HepG2 (cell line): ENCODE measurements around the gene PDSS2. TPM values are rescaled to one million over a fixed set of nuclear protein-coding genes. Genes with fewer than 3 reads are reported as not detected.

ENCODE experiments used
- ATAC-seq: fragments of 200-7000 bp; cut with Tn5 transposase; 3 replicates; pipeline ENCODE4 v1.9.1; 2020; ENCODE audit warnings: mild to moderate bottlenecking, moderate library complexity
- BruUV-seq: library from RNA; stranded (reverse); fragments of 400-500 nt; replicated peaks from 2 replicates; lab custom pipeline; 2021; lab: Mats Ljungman, UMichigan
- CTCF ChIA-PET: fragments of 300-600 bp; formaldehyde crosslinking; extraction: SDS; loops from one replicate; lab custom pipeline; 2021; ENCODE audit warnings: low total read pairs, inconsistent platforms, low intra/inter-chr PET ratio; lab: Yijun Ruan, JAX
- POLR2A ChIA-PET: fragments of 350-600 bp; sonication (Branson Sonifier 250); formaldehyde crosslinking; loops from one replicate; lab custom pipeline; 2020; ENCODE audit warnings: antibody characterized with exemption, inconsistent platforms; lab: Yijun Ruan, JAX
- DNase-seq: peaks from one replicate; pipeline ENCODE4 v3.0.0-alpha.2; 2015; ENCODE audit warnings: low spot score
- FAIRE-seq: peaks from 3 replicates; lab custom pipeline; 2011; peaks lifted over from hg19 to GRCh38; lab: Jason Lieb, UNC
- H2AFZ ChIP-seq: one replicate; pipeline ENCODE4 v1.6.1; 2011; ENCODE audit warnings: low read length, inconsistent platforms
- H3K27ac ChIP-seq: fragments of 300-600 bp; 3 replicates; pipeline ENCODE4 v1.8.0; 2011; ENCODE audit warnings: mixed run types, mild to moderate bottlenecking, mixed read lengths, low read length, inconsistent platforms; ENCODE audit not compliant: insufficient read depth; ENCODE audit errors: extremely low read length
- H3K27me3 ChIP-seq, 2 experiments: fragments of 200-600 bp in 1 of 2; 2 replicates in 1 of 2; 3 replicates in 1 of 2; pipeline versions ENCODE4 v1.6.0 to v1.8.0; 2011; ENCODE audit warnings: low read length in 2 of 2, mild to moderate bottlenecking in 2 of 2, moderate library complexity in 2 of 2, inconsistent platforms in 1 of 2; ENCODE audit not compliant: insufficient read depth in 2 of 2, control insufficient read depth in 1 of 2
- H3K36me3 ChIP-seq, 2 experiments: fragments of 200-600 bp in 1 of 2; replicated peaks in 1 of 2; 2 replicates in 1 of 2; 3 replicates in 1 of 2; pipeline versions ENCODE4 v1.5.1 to v1.8.0; 2011; ENCODE audit warnings: low read length in 2 of 2, inconsistent platforms in 1 of 2; ENCODE audit not compliant: insufficient read depth in 2 of 2, control insufficient read depth in 1 of 2
- H3K4me1 ChIP-seq: 2 replicates; pipeline ENCODE4 v1.5.1; 2012; ENCODE audit warnings: low read length, inconsistent platforms; ENCODE audit not compliant: insufficient read depth
- H3K4me2 ChIP-seq: 2 replicates; pipeline ENCODE4 v1.6.0; 2011; ENCODE audit warnings: low read depth, low read length, inconsistent platforms
- H3K4me3 ChIP-seq, 3 experiments: fragments of 200-600 bp in 1 of 3; sonication (generic), shearing (Covaris generic) in 1 of 3; replicated peaks in 1 of 3; 2 replicates each; pipeline ENCODE4 v1.5.1; 2011 to 2016; ENCODE audit warnings: low read length in 3 of 3, inconsistent platforms in 2 of 3, low read depth in 2 of 3, mild to moderate bottlenecking in 2 of 3, control low read depth in 1 of 3, mixed read lengths in 1 of 3; ENCODE audit not compliant: insufficient read depth in 1 of 3
- H3K79me2 ChIP-seq: one replicate; pipeline ENCODE4 v1.6.1; 2011; ENCODE audit warnings: low read length, inconsistent platforms; ENCODE audit not compliant: insufficient read depth
- H3K9ac ChIP-seq: 2 replicates; pipeline ENCODE4 v1.6.0; 2011; ENCODE audit warnings: mild to moderate bottlenecking, low read depth, low read length, inconsistent platforms; ENCODE audit not compliant: insufficient read depth
- H3K9me3 ChIP-seq: 2 replicates; pipeline ENCODE4 v1.5.1; 2012; ENCODE audit warnings: mild to moderate bottlenecking, low read length
- H4K20me1 ChIP-seq: 2 replicates; pipeline ENCODE4 v1.6.0; 2011; ENCODE audit warnings: inconsistent platforms, mild to moderate bottlenecking, low read length, moderate library complexity; ENCODE audit not compliant: insufficient read depth
- ATF2 ChIP-seq: sonication (generic); formaldehyde crosslinking; IDR thresholded peaks from 2 replicates; pipeline ENCODE4 v1.4.0; 2020; ENCODE audit warnings: missing genetic modification reagents
- BHLHE40 ChIP-seq: IDR thresholded peaks from 2 replicates; pipeline ENCODE4 v1.6.1; 2011; ENCODE audit warnings: low read length, improper control_type of control experiment
- CCDC6 ChIP-seq: sonication (generic); formaldehyde crosslinking; IDR thresholded peaks from 2 replicates; pipeline ENCODE4 v1.8.1; 2022; ENCODE audit warnings: mild to moderate bottlenecking, missing genetic modification reagents, moderate library complexity
- EED ChIP-seq: sonication (generic); formaldehyde crosslinking; IDR thresholded peaks from 2 replicates; pipeline ENCODE4 v1.5.0; 2020; ENCODE audit warnings: mild to moderate bottlenecking, missing genetic modification reagents
- FOXK2 ChIP-seq: fragments of 450-650 bp; IDR thresholded peaks from 2 replicates; pipeline ENCODE4 v1.6.1; 2016
- FOXP1 ChIP-seq, 2 experiments: fragments of 450-650 bp in 1 of 2; IDR thresholded peaks; 2 replicates each; pipeline ENCODE4 v1.6.1; 2017 to 2018; ENCODE audit warnings: antibody characterized with exemption in 1 of 2
- FUBP1 ChIP-seq: sonication (generic); formaldehyde crosslinking; IDR thresholded peaks from 2 replicates; pipeline ENCODE4 v1.5.1; 2020; ENCODE audit warnings: missing genetic modification reagents, mild to moderate bottlenecking, borderline replicate concordance
- HNRNPUL1 ChIP-seq: fragments of 200-400 bp; formaldehyde crosslinking; IDR thresholded peaks from 2 replicates; pipeline ENCODE4 v1.6.1; 2017; ENCODE audit warnings: low read depth, mild to moderate bottlenecking, low read length, moderate library complexity
- KLF13 ChIP-seq: sonication (generic); formaldehyde crosslinking; IDR thresholded peaks from 2 replicates; pipeline ENCODE4 v1.4.0; 2020; ENCODE audit warnings: mild to moderate bottlenecking, missing genetic modification reagents
- MLLT10 ChIP-seq: sonication (generic); formaldehyde crosslinking; IDR thresholded peaks from 2 replicates; pipeline ENCODE4 v1.4.0; 2020; ENCODE audit warnings: missing genetic modification reagents
- MTF2 ChIP-seq: sonication (generic); formaldehyde crosslinking; IDR thresholded peaks from 2 replicates; pipeline ENCODE4 v1.5.0; 2020; ENCODE audit warnings: missing genetic modification reagents, borderline replicate concordance
- NFAT5 ChIP-seq: sonication (generic); formaldehyde crosslinking; IDR thresholded peaks from 2 replicates; pipeline ENCODE4 v1.4.0; 2020; ENCODE audit warnings: missing genetic modification reagents
- SATB2 ChIP-seq: sonication (generic); formaldehyde crosslinking; IDR thresholded peaks from 2 replicates; pipeline ENCODE4 v1.5.0; 2020; ENCODE audit warnings: missing genetic modification reagents
- SMYD3 ChIP-seq: sonication (generic); formaldehyde crosslinking; IDR thresholded peaks from 2 replicates; pipeline ENCODE4 v1.8.1; 2023; ENCODE audit warnings: mild to moderate bottlenecking, missing genetic modification reagents
- ZFYVE20 ChIP-seq: sonication (generic); formaldehyde crosslinking; IDR thresholded peaks from 2 replicates; pipeline ENCODE4 v1.8.0; 2023; ENCODE audit warnings: low read depth, mild to moderate bottlenecking, moderate library complexity, missing genetic modification reagents, borderline replicate concordance
- ZNF180 ChIP-seq: sonication (generic); formaldehyde crosslinking; IDR thresholded peaks from 2 replicates; pipeline ENCODE4 v1.4.0; 2020; ENCODE audit warnings: low read depth, missing genetic modification reagents, borderline replicate concordance
- ZNF350 ChIP-seq: sonication (generic); formaldehyde crosslinking; IDR thresholded peaks from 2 replicates; pipeline ENCODE4 v1.4.0; 2020; ENCODE audit warnings: mild to moderate bottlenecking, low read depth, missing genetic modification reagents, borderline replicate concordance
- ZNF644 ChIP-seq: IDR thresholded peaks from 2 replicates; pipeline ENCODE4 v1.6.1; 2016; ENCODE audit warnings: low read depth
- WGBS: methylation state at CpG from one replicate; pipeline ENCODE4 v1.1.6; 2017; ENCODE audit warnings: low lambda C conversion rate; 5-methylcytosine and 5-hydroxymethylcytosine counted together
- in situ Hi-C: cut with HindIII; loops from 2 replicates; pipeline ENCODE4 v1.10.0; 2017; ENCODE audit warnings: low pct_unique_long_range_greater_than_20kb; ENCODE audit not compliant: extremely low pct_ligation_motif_present
- intact Hi-C: fragments of 100-400 bp; cut with micrococcal nuclease; formaldehyde crosslinking; loops from one replicate; pipeline ENCODE4 v1.10.0; 2022; ENCODE audit not compliant: unreplicated experiment
- polyA plus RNA-seq, 8 experiments: library from polyadenylated mRNA; depleted of rRNA in 3 of 8; stranded (reverse) in 7 of 8; unstranded in 1 of 8; fragments of >200 nt; fragmentation: Illumina TruSeq in 4 of 8; extraction: Trizol in 4 of 8; gene quantifications; 2 replicates each; pipeline versions ENCODE4 v1.2.1 to v1.2.3, GENCODE V29; 2011 to 2016; ENCODE audit warnings: low read depth in 4 of 8, missing spikeins in 1 of 8, mixed read lengths in 1 of 8; ENCODE audit not compliant: insufficient read depth in 1 of 8
- total RNA-seq, 5 experiments: library from RNA; depleted of rRNA; stranded (reverse); fragments of >200 nt; fragmentation: Illumina TruSeq; extraction: Trizol; gene quantifications; 2 replicates each; pipeline ENCODE4 v1.2.3, GENCODE V29; 2016; ENCODE audit warnings: low read depth in 1 of 5

Gene PDSS2
- total and polyA plus RNA-seq, 2 of the 13 experiments (the other 11 are each of a cell fraction or from before 2014, with no cell fraction given): 16.2 to 17.0 TPM

GRCh38 chr6:107405002-107405401 lies 54.4 kb downstream of the PDSS2 start (continued):
- no peak for TF ChIP-seq NFAT5 (CRISPR knock-in tag)
- TF ChIP-seq ZNF644 (CRISPR knock-in tag): no peak
- no peak for TF ChIP-seq SMYD3 (CRISPR knock-in tag)
- TF ChIP-seq MLLT10 (CRISPR knock-in tag): no peak
- no peak for TF ChIP-seq BHLHE40
- TF ChIP-seq KLF13 (CRISPR knock-in tag): no peak
- TF ChIP-seq ZFYVE20: no peak
- TF ChIP-seq, all 625 proteins: peak for 0

- Histone ChIP-seq H3K9ac (no peak overlapping the region), H2AFZ (no peak overlapping the region), H3K4me2 (no peak overlapping the region), H3K4me1 (no peaks in the 10 kb centered on the region), H3K4me3 (no peak overlapping the region), H3K36me3 (peaks cover 0 to 2% of the 10 kb centered on the region in 2 experiments; a peak in 1 of 5 replicates), H4K20me1 (no peaks in the 10 kb centered on the region), H3K27ac (no peak overlapping the region), H3K79me2 (no peaks in the 10 kb centered on the region), H3K27me3 (no peaks in the 10 kb centered on the region), H3K9me3 (peaks cover 24% of the 10 kb centered on the region)
- BruUV-seq: no TSS peak
- intact Hi-C loops (no loop called here), in situ Hi-C loops (no loop called here)
- ChIA-PET CTCF (no interaction called here), POLR2A (no interaction called here)
- 95% methylated on average over 1 of the region's 1 CpG for WGBS
- ATAC-seq (no peak), DNase-seq (no peak), FAIRE-seq (no peak)
- TF ChIP-seq HNRNPUL1 (no peak), FOXK2 (no peak), MTF2 (no peak), SATB2 (no peak), ZNF350 (CRISPR knock-in tag) (no peak), CCDC6 (no peak), ATF2 (CRISPR knock-in tag) (no peak), ZNF180 (no peak), FUBP1 (CRISPR knock-in tag) (no peak), EED (no peak), FOXP1 (IDR thresholded peaks at IDR 0.05) (no peak), FOXP1 (CRISPR knock-in tag; IDR thresholded peaks at IDR 0.05) (no peak)
These were observed 56.8 kb downstream of the PDSS2 start for GRCh38 chr6:107402533-107402932.
